ENCODE measurements around the gene BNC2.
"Not testable (repeated sequence)": the region's sequence is repeated elsewhere in the genome, so short reads cannot be mapped to it uniquely, and the experiment has no call there.

BNC2 gene

DNA sequence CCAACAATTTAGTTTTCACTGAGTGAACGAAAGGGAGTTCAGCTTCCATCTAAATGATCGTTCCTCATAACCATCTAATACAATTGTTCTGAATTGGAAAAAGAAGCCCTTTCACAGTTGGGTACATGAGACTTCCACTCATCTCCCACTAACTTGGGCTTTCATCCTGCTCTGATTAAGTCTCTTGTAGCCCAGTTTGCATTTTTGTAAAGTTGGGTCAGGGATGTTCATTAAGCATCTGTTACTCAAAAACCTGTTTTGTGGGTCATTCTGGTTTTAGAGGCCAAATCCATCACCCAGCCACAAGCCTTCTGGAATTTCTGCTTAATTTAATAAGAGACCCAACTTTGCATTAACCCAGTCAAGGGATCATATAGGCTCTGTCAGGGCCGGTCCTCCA lies 385.3 kb downstream of the BNC2 start:
- TF ChIP-seq, protein P1, sequence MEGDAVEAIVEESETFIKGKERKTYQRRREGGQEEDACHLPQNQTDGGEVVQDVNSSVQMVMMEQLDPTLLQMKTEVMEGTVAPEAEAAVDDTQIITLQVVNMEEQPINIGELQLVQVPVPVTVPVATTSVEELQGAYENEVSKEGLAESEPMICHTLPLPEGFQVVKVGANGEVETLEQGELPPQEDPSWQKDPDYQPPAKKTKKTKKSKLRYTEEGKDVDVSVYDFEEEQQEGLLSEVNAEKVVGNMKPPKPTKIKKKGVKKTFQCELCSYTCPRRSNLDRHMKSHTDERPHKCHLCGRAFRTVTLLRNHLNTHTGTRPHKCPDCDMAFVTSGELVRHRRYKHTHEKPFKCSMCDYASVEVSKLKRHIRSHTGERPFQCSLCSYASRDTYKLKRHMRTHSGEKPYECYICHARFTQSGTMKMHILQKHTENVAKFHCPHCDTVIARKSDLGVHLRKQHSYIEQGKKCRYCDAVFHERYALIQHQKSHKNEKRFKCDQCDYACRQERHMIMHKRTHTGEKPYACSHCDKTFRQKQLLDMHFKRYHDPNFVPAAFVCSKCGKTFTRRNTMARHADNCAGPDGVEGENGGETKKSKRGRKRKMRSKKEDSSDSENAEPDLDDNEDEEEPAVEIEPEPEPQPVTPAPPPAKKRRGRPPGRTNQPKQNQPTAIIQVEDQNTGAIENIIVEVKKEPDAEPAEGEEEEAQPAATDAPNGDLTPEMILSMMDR (IDR thresholded peaks at IDR 0.05; ENCODE audit: insufficient read depth, low read length, missing control alignments) = no peak
- ChIA-PET CTCF (no interaction called here), POLR2A (no interaction called here)
- DNase-seq (ENCODE audit: low read depth, low spot score) = no peak
- H3K4me3 ChIP-seq (ENCODE audit: low read depth, low read length) = no peak overlapping the region

DNA sequence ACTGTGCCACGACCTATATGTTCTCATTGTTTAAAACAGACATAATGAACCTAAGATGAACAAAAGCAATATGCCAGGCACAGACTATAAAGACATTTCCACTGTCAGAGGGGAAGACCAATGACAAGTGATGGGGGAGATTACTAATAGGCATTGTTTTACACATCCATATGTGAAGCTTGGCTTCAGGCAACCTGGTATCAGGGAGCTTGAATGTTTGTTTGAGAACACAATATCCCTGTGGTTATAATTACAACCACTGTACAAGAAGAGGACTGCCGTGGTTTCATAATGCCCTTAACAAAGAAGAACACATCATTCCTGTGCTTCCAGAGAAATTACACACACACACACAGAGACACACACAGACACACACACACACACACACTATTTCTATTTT lies 385.7 kb downstream of the BNC2 start:
- DNase-seq (ENCODE audit: low read depth, low spot score) = no peak
- CTCF ChIA-PET = interaction anchor here (1.1 kb wide), 1 partner anchor 15 kb away, joined by 3 read pairs; no protein-coding TSS in a partner anchor
- TF ChIP-seq, protein P1 (IDR thresholded peaks at IDR 0.05; ENCODE audit: insufficient read depth, low read length, missing control alignments) = no peak
- POLR2A ChIA-PET = no interaction called here
- H3K4me3 ChIP-seq (ENCODE audit: low read depth, low read length) = no peak overlapping the region

DNA sequence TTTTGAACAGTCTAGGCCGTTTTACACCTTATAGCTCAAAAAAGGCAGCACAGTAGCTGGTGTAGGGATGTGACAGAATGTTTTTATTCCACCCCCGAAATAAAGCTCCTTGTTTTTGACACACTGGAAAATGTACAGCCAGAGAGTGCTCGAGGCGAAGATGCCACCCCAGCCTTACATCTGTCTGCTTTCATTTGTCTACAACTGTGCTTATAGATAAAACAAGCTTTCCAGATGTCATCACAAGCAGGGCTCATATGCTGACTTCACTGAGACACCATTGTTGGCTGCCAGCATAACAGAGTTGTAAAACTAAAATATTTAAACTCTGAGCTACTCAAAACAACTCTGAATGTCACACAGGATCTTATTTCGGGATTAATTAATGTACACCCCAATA lies 386.3 kb downstream of the BNC2 start:
- CTCF ChIA-PET = interaction anchor here (1.1 to 1.3 kb wide), 2 partner anchors 9 to 15 kb away, joined by 3 to 5 read pairs; no protein-coding TSS in a partner anchor

DNA sequence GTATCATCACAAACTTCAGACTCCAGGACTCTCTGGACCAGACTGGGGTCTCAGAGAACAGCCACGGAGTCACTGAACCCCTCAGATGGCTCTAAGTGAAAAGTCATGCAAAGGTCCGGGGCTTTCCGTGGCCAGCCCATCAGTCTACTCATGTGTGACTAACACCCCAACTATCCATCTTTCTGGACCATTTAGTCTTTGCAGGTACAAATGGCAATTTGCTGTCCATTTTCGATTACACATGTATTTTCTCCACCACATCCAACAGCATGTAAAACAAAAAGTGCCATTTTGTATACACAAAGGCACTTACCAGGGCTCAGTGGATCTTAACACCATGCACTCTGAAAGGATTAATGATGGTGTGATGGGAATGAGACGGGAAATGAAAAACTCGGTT lies 387.7 kb downstream of the BNC2 start:
- DNase-seq (ENCODE audit: low read depth, low spot score) = no peak
- ChIA-PET CTCF (interaction anchor here (0.7 kb wide), 1 partner anchor 46 kb away, joined by 3 read pairs; no protein-coding TSS in a partner anchor), POLR2A (no interaction called here)
- no peak overlapping the region for H3K4me3 ChIP-seq (ENCODE audit: low read depth, low read length)
- TF ChIP-seq, protein P1 (IDR thresholded peaks at IDR 0.05; ENCODE audit: insufficient read depth, low read length, missing control alignments) = no peak

More for the DNA sequence above, 386.3 kb downstream of the BNC2 start:
- TF ChIP-seq, protein P1 (IDR thresholded peaks at IDR 0.05; ENCODE audit: insufficient read depth, low read length, missing control alignments) = no peak
- POLR2A ChIA-PET = no interaction called here
- no peak for DNase-seq (ENCODE audit: low read depth, low spot score)
- no peak overlapping the region for H3K4me3 ChIP-seq (ENCODE audit: low read depth, low read length)

DNA sequence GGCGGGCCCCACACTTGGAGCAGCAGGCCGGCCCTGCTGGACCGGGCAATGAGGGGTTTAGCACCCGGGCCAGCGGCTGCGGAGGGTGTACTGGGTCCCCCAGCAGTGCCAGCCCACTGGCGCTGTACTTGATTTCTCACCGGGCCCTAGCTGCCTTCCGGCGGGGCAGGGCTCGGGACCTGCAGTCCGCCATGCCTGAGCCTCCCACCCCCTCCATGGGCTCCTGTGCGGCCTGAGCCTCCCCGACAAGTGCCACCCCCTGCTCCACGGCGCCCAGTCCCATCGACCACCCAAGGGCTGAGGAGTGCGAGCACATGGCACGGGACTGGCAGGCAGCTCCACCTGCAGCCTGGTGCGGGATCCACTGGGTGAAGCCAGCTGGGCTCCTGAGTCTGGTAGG lies 389.9 kb downstream of the BNC2 start:
- H3K4me3 ChIP-seq (ENCODE audit: low read depth, low read length); POLR2A ChIA-PET; DNase-seq (ENCODE audit: low read depth, low spot score): not testable (repeated sequence)
- CTCF ChIA-PET = interaction anchor here (1.5 kb wide), 1 partner anchor 9 kb away, joined by 5 read pairs; no protein-coding TSS in a partner anchor

DNA sequence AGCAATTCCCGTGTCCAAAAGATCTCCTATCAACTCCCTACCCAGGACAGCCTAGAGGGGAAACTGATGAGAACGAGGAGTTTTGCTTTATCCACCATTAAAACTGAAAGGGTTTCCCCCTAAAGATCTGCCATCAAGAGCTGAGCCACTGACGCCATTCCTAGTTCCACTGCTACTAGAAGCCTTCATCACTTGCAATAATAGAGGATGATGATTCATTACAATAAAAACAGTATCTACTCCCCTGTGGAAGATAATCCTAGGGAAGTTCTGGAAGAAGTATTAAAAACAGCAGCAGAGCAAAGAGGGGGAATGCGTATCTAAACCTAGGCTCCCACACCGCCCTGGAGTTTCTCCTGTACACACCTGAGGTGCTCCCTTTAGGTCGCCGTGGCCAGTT lies 394.5 kb downstream of the BNC2 start:
- ChIA-PET POLR2A (no interaction called here), CTCF (no interaction called here)
- DNase-seq (ENCODE audit: low read depth, low spot score) = no peak
- TF ChIP-seq, protein P1 (IDR thresholded peaks at IDR 0.05; ENCODE audit: insufficient read depth, low read length, missing control alignments) = no peak
- H3K4me3 ChIP-seq (ENCODE audit: low read depth, low read length) = no peak overlapping the region

DNA sequence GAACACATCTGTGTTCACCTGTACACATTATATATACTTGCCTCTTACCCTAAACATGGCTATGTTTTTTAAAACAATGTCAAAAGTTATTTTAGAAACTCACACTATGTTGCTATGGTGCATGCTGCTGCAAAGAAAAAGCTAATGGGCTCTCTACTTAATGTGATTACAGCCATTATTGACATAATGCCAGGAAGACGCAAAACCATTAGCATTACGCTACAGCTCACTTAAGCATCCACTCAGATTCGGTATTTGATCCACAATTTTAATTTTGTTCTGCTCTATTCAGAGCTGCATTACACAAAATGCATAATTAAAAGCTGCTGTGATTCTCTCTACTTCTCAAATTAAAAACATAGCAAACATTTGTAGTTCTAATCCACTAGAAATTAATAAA lies 395.2 kb downstream of the BNC2 start:
- POLR2A ChIA-PET = no interaction called here
- CTCF ChIA-PET = no interaction called here

More for the DNA sequence above, 395.2 kb downstream of the BNC2 start:
- no peak overlapping the region for H3K4me3 ChIP-seq (ENCODE audit: low read depth, low read length)
- no peak for DNase-seq (ENCODE audit: low read depth, low spot score)
- TF ChIP-seq, protein P1 (IDR thresholded peaks at IDR 0.05; ENCODE audit: insufficient read depth, low read length, missing control alignments) = no peak

Measured in AG04449 (cell line).